Nephron (organoid): ENCODE measurements around the gene ANKH.
"Not testable (repeated sequence)": the region's sequence is repeated elsewhere in the genome, so short reads cannot be mapped to it uniquely, and the experiment has no call there.

Experiments
- H3K27ac Mint-ChIP-seq, 3 experiments: 2 replicates each; pipeline ENCODE4 v1.8.0; 2020; ENCODE audit warnings: mixed read lengths in 3 of 3, mild to moderate bottlenecking in 2 of 3, moderate library complexity in 1 of 3
- H3K27me3 Mint-ChIP-seq: 2 replicates; pipeline ENCODE4 v1.8.0; 2021; ENCODE audit warnings: low read depth, mild to moderate bottlenecking, moderate library complexity, mixed read lengths
- H3K36me3 Mint-ChIP-seq: 2 replicates; pipeline ENCODE4 v1.8.0; 2020; ENCODE audit warnings: low read depth, mixed read lengths
- H3K4me1 Mint-ChIP-seq: 2 replicates; pipeline ENCODE4 v1.8.0; 2020; ENCODE audit warnings: mixed read lengths
- H3K4me3 Mint-ChIP-seq, 3 experiments: 2 replicates each; pipeline ENCODE4 v1.8.0; 2020; ENCODE audit warnings: mild to moderate bottlenecking in 3 of 3, mixed read lengths in 3 of 3, moderate library complexity in 2 of 3
- H3K9me3 Mint-ChIP-seq: 2 replicates; pipeline ENCODE4 v1.8.0; 2020; ENCODE audit warnings: mixed read lengths
- CTCF ChIP-seq, 3 experiments: fragments of 200-600 bp; sonication (generic); IDR thresholded peaks; one replicate each; pipeline ENCODE4 v1.5.0; 2021; ENCODE audit warnings: antibody characterized with exemption in 3 of 3; ENCODE audit not compliant: unreplicated experiment in 3 of 3

The ANKH gene

DNA sequence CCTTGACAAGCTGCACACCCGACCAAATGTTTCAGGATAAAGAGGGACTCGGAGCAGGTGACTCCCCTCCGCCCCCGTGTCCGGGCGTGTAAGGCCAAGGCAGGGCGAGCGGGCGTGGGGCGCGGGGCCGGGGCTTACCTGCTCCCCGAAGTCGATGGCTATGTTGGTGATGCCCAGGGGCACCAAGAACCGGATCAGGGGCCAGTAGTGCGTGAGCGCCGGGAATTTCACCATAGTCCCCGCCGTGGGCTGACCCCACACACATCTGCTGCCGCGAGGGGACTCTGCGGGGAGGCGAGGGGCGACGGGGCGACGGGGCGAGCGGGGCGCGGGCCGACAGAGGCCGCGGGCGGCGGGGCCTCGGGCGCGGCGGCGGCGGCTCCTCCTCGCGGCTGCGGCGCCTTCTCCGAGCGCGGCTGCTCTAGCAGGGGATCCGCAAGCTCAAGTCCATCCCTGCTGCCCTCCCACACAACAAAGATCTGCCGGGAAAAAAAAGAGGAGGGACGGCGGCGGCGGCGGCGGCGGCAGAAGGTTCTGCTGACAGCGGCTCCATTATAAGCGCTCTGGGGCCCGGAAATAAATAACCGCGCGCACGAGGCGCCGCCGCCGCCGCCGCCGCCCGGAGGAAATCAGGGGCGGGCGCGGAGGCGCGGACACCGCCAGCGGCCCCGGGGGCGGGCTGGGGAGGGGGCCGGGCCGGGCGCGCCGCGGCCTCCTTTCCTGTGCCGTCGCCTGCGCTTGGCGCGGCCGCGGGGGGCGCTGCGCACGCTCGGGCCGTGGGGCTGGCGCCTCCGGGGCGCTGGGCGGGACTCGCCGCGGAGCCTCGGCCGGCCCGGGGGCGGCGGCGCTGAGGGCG is at the start of gene ANKH:
Gene ANKH (minus strand): TSS at position 565 of the 856 bp plus-strand sequence. CDS start 331 bp downstream, at position 234.
- H3K27ac Mint-ChIP-seq: peak within 1 kb of the TSS; percentile 30 to 85 (median 85)
- H3K36me3 Mint-ChIP-seq: no peaks in the 10 kb centered on the region
- peak within 1 kb of the TSS; percentile 91 to 93 (median 91) for H3K4me3 Mint-ChIP-seq
- no peaks in the 10 kb centered on the region for H3K9me3 Mint-ChIP-seq
- TF ChIP-seq CTCF (IDR thresholded peaks at IDR 0.05; ENCODE audit: unreplicated experiment in 3 of 3): no peak
- peaks cover 15% of the 10 kb centered on the region for H3K4me1 Mint-ChIP-seq
- peaks cover 35% of the 10 kb centered on the region for H3K27me3 Mint-ChIP-seq

GRCh38 chr5:14920121-14920520 is 48.5 kb upstream of the ANKH start:
- H3K4me3 Mint-ChIP-seq: no peak overlapping the region
- peaks cover 1% of the 10 kb centered on the region for H3K4me1 Mint-ChIP-seq
- no peaks in the 10 kb centered on the region for H3K36me3 Mint-ChIP-seq
- H3K27me3 Mint-ChIP-seq: no peaks in the 10 kb centered on the region
- TF ChIP-seq CTCF (IDR thresholded peaks at IDR 0.05; ENCODE audit: unreplicated experiment in 3 of 3): no peak
- H3K9me3 Mint-ChIP-seq: peaks cover 3% of the 10 kb centered on the region
- no peak overlapping the region for H3K27ac Mint-ChIP-seq

DNA sequence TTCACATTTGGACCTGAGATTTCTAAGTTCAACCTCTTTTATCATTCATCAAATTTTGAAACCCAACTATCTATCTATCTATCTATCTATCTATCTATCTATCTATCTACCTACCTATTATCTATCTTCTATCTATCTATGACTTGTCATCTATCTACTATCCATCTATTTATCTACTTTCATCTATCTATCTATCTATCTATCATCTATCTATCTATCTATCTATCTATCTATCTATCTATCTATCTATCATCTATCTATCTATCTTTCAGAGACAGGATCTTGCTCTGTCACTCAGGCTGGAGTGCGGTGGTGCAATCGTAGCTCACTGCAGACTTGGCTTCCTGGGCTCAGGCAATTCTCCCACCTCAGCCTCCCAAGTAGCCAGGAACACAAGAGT is 47.5 kb upstream of the ANKH start:
- H3K4me3 Mint-ChIP-seq, H3K4me1 Mint-ChIP-seq, H3K27ac Mint-ChIP-seq, H3K9me3 Mint-ChIP-seq, H3K36me3 Mint-ChIP-seq, H3K27me3 Mint-ChIP-seq: not testable (repeated sequence)

DNA sequence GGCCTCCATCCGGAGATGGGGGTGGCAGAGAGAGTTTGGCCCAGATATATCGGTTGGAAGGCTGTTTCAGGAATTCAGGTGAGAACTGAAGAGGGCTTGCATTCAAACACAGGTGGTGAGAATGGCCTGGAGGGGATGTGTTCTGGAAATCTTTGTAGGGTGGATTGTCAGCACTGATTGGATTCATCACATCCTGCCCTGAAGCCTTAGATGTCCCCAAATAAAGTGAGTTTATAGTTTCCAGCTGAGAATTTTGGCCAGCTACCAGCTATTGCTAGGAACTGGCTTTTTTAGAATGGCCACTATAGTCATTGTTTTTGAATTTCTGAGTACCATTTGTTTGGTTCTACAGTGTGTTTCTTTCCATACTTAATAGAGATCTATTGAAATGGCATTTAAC is 46.1 kb upstream of the ANKH start:
- Mint-ChIP-seq H3K4me1 (no peaks in the 10 kb centered on the region), H3K36me3 (no peaks in the 10 kb centered on the region)

DNA sequence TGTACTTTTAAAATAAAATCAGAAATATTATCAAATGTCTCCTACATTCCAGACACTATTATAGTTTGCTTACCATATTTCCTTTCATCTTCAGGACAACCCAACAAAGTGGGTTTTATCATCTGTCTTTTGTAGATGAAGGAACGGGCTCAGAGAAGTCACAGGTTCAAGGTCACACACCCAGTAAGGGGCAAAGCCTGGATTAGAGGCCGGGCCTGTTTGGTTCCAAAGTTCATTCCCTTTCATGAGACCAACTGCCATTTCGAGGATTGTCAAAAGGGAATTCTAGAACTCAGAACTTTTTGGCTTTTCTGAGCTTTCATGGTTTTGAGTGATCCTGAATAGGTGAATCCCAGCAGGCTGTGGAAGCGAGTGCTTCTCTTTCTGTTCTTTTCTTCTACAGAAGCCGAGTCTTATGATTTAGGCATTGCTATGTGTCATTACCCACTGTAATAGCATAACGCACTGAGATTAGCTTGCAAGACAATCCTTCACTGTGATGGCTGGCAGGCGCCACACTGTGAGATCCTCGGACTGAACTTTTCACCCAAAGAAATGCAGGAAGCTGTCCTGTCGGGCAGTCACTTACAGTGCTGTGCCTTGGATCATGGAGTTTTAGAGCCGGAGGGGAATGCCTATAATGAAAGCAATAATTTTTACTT is 43.8 kb upstream of the ANKH start:
- Mint-ChIP-seq H3K27ac (peak overlapping the region in 2 of 3 experiments; percentile 46 to 72), H3K4me3 (no peak overlapping the region), H3K9me3 (peaks cover 3% of the 10 kb centered on the region), H3K36me3 (no peaks in the 10 kb centered on the region), H3K27me3 (no peaks in the 10 kb centered on the region), H3K4me1 (no peaks in the 10 kb centered on the region)
- no peak for TF ChIP-seq CTCF (IDR thresholded peaks at IDR 0.05; ENCODE audit: unreplicated experiment in 3 of 3)

More for the DNA sequence above, 46.1 kb upstream of the ANKH start:
- no peak for TF ChIP-seq CTCF (IDR thresholded peaks at IDR 0.05; ENCODE audit: unreplicated experiment in 3 of 3)
- H3K4me3 Mint-ChIP-seq: no peak overlapping the region
- H3K27me3 Mint-ChIP-seq: no peaks in the 10 kb centered on the region
- peak overlapping the region in 1 of 3 experiments; percentile 38 for H3K27ac Mint-ChIP-seq
- peaks cover 3% of the 10 kb centered on the region for H3K9me3 Mint-ChIP-seq

DNA sequence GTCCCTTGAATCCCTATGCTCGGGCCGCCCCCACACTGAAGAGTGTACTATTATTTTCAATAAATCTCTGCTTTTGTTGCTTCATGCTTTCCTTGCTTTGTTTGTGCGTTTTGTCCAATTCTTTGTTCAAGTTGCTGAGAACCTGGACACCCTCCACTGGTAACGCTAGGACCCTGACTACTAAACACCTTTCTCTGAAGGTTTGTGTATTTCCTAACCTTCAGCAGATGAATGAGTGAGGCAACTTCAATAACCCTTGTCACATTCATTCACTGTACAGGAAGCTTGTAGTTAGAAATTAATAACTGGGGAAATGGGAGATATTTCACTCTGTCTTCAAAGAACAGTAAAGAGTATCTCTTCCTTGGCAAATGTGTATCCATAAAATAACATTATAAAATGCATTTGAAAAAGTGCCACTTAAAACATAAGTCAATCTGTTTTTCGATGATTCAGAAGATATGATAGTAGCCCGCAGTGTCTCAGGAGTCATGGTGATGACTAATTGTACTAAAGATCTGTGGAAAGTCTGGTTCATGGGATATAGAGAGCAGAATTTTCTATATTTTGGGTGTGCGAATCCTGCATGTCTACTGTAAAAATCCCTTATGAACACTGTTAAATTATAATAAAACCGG is 43.2 kb upstream of the ANKH start:
- no peaks in the 10 kb centered on the region for H3K27me3 Mint-ChIP-seq
- H3K36me3 Mint-ChIP-seq: no peaks in the 10 kb centered on the region
- H3K4me1 Mint-ChIP-seq: no peaks in the 10 kb centered on the region
- no peak overlapping the region for H3K4me3 Mint-ChIP-seq
- peak overlapping the region in 2 of 3 experiments; percentile 20 to 72 for H3K27ac Mint-ChIP-seq
- peaks cover 3% of the 10 kb centered on the region for H3K9me3 Mint-ChIP-seq
- no peak for TF ChIP-seq CTCF (IDR thresholded peaks at IDR 0.05; ENCODE audit: unreplicated experiment in 3 of 3)
